HG03457 (cell line): ENCODE results near the gene ERC2.

ENCODE experiments used
- ATAC-seq: cut with Tn5 transposase; IDR thresholded peaks from one replicate; pipeline ENCODE4 v1.9.1; 2021; ENCODE audit warnings: moderate number of reproducible peaks; ENCODE audit not compliant: unreplicated experiment

The ERC2 gene

DNA sequence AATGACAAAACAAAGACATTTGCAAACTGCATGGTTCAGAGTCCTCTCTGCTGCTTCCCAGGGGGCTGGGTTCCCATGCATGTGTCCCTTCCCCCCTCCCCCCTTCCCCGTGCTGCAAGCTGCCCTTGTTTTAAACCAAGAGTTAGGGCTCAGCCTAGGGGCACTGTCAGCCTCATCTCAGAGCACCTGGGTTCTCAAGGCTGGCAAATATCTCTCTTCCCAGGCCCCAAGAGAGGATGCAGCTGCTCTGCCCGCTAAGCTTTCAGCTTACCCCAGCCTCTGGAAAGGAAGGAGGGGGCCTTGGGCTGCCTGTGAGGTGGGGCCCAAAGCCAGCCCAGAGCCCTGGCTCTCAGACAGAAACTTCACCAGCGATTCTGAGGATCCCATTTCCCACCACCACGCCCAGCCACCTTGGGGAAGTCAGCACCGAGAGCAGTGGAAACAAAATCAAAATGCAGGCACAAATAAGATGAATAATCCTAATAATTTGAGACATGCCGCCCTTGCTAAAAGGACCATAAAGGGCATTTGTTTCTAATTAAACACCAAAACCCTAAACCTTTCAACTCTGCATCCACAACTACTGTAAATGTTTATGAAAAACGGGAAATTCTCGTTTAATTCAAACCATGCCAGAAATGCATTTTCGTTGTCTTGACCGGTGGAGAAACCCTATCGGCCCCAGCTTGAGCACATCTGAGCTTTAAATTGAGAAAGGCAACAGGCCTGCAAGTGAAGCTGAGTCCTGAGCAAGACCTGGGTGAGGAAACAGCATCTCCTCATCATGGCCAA, 913.4 kb downstream of the ERC2 start:
- ATAC-seq, result no peak

DNA sequence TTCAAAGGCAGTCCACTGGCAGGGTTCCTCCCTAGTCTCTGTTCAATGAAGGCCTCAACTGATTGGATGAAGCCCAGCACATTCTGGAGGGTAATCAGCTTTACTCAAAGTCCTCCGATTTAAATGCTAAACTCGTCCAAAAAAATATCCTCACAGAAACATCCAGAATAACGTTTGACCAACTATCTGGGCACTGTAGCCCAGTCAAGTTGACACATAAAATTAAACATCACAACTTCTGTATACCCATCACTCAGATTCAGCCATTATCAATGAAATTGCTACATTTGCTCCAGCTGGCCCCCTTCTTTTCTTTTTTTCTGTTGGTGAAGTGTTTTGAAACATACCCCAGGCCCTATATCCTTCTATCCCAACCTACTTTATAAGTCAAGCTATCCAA, 916.6 kb downstream of the ERC2 start:
- no peak for ATAC-seq

DNA sequence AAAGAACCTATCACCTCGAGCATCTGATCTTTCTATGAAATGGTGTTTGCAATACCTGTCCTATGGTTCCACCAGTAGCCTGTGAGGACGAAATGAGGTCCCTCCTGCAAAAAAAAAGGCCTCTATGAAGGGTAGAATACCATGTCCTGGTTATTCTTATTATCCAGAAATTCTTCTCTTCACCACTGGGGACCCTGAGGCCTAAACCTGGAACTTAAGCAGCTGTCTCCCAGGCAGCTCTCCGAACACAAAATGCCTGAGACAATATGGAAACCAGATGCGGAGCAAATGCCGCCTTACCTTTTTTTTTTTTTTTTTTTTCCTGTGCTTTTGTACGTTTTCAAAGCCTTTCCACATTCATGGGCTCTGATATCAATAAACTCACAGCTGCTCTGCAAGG, 919.1 kb downstream of the ERC2 start:
- ATAC-seq, result no peak

DNA sequence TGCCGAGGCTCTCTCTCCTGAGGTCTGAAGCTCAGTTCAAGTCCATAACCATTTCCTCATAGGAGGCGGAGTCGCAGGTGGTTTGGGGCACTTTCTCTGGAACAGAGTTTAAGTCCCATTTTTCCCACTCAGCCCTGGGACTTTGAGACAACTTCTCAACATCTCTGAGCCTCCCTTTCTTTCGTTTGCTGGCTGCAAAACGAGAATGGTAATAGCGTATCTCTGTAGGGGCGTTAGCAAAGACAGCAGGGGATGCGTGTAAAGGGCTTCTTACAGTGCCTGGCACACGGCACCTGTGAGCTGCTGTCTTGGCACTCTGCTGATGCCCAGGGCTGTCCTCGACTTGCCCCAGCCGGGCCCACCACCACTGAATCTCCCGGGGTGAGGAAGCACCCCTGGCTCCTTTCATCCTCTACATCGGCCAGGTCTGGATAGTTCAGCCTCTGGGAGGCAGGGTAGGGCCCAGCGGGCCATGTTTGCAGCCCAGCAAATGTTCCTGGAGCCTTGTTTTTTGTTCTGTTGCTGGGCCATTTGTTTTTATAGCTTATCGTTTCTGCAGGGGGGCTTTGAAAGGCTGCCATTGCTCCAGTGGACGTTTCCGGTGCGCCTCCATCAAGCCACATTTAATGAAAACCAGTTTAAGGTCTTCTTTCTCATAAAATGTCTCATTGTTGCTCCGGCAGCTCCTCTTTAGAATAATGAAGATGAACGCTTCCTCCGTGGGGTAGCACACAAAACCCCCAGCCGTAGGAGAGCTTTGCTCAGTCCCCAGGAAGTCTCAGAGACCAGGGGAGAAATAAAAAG, 921.2 kb downstream of the ERC2 start:
- ATAC-seq, result no peak

DNA sequence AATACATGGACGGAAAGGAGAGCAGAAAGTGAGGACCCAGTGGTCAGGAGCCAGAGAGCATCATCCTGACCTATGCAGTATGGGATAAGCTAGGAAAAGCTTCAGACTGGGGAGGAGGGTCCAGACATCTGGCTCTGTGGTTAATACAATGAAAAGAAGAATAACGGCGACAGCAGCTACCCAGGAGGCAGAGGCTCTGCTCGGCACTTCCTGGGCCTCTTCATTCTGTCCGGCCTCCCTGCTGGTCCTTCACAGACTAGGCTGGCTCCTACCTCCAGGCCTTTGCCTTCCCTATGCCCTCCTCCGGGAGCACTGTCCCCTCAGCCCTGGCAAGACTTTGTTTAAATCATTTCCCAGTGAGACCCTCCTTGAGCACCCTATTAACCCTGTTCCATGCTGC, 922.3 kb downstream of the ERC2 start:
- no peak for ATAC-seq

DNA sequence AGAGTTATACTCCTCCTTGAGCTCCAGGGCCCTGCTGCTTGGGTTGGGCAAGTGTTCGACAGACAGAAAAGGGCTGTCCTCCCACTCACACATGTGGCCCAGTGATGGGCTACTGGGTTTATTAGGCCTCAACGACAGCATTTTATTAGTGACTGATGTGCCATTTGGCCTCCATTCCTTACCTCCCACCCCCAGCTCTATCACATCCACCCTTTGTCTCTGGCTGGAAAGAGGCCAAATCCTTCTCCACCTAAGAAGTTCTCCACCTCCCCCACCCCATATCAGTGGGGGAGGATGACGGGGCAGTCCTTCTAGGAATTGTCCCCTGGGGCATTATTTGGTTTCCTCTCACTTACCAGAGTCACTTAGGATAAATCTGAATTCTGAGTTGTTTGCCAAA, 924.0 kb downstream of the ERC2 start:
- no peak for ATAC-seq

DNA sequence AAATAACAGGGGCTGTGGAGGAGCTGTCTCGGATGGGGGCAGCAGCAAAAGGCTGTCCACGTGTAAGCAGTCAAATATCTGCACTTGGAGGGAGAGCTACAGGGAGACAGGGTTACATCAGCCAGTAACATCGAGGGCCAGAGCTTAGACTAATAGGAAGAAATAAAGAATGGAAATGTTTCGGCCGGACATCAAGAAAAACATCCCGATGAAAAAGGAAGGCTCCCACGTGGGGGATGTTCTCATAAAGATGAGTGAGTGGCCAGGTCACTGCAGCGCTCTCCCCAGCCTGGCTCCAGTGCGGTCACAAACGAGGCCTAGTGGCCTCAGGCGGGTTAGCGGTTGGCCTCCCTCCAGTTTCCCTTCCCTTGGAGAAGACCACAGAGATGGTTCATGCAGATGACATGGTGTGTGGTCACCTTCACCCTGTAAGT, 925.1 kb downstream of the ERC2 start:
- ATAC-seq, result no peak

DNA sequence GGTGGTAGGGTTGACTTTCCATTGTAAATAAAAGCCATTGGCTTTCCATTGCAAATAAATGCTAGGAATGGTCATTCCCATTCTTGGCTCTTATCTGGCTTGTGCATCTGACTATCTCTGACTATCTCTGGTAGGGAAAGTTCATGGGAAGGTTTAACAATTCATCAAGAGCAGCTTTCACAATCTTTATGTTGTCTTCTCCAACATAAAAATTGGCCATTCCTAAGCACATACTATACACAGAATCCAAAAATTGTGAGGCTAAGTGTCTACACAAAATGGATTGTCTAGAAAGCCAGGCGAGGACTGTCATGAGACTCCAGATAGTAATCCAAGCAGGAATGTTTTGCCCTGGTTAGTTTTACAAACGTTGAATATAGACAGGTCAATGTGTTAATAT, 926.8 kb downstream of the ERC2 start:
- no peak for ATAC-seq

DNA sequence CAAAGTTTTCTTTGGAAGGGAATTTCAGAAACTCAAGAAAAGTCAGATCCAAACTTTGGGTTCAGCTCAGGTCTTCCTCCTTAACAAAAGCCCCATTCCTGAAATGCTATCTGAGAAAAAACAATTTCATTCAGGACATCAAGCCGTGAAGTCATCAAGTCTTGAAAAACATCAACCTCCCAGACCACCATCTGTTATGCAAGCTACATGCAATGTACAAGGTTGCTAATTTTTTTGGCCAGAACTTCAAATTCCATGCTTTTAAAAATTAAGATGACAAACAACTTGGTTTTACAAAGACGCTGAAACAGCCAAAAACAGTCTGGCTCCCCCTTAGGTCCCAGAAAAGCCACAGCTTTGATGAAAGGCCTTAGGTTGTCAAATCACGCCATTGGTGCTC, 927.3 kb downstream of the ERC2 start:
- no peak for ATAC-seq

DNA sequence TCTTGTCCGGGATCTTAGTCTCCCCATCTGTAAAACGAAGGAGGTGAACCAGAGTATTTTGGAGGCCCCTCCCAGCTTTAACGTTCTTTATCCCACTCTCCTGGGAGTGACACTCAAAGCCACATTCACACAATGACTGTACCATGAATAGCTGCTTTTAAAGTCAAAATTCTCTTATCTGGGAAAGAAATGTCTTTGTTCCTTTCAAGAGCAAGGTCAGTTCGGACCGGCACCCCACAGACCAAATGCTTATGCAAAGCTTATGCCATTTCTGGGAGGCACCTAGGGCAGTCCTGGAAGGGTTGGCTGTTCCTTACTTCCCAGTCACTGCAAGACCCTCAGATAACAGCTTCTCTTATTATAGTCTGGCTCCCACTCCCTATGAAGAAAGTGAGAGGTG, 927.7 kb downstream of the ERC2 start:
- no peak for ATAC-seq

DNA sequence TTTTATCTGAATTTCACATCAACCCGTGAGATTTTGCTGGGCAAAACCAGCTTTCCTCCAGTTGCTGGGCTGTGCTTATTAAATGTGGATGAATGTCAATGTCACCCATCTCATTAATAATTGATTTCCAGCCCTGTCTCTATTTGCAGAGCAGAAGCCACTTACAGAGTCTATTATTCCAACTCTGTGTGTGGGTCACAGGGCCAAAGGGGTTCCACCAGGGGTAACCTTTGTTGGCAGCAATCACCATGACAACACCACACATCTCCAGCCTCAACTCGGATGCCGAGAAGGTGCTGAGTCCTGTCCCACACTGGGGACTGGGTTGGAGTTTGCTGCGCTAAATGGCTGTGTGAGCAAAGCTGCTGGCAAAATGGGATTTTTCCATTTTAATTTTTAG, 930.1 kb downstream of the ERC2 start:
- no peak for ATAC-seq

DNA sequence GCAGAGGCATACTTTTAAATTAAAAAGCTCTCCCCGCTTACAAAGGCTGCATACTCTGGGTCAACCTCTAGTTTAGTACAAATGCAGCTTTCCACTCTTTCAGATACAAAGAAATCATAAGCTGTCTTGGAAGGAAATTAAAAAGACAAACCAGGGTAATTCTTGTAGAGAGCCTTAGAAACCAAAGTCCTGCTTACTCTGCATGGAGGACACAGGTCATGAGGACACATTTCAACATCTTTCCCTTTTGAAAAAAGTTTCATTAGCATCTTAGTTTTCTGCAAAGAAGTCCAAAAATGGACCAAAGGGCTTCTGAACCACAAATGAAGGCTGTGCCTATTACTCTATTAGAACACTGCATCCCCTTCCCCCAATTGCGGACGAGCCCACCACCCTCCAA, 930.7 kb downstream of the ERC2 start:
- no peak for ATAC-seq

DNA sequence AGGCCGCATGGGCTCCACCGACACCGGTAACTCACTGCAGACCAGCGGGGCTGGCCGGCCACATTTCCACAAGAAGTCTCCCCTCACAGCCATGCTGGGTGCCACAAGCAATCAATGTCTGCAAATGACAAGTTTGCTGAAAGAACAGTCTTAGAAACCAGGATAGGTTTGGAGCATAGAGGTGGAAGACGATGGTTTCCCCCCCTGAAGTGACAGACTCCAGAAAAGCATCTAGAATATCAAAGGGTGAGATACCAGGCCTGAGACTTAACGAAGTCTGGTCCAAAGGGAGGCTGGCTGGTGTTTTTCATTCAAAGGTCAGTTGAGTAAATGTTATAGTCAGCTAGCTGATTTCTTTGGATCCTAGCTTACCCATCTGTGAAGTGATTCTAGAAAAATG, 931.1 kb downstream of the ERC2 start:
- no peak for ATAC-seq

DNA sequence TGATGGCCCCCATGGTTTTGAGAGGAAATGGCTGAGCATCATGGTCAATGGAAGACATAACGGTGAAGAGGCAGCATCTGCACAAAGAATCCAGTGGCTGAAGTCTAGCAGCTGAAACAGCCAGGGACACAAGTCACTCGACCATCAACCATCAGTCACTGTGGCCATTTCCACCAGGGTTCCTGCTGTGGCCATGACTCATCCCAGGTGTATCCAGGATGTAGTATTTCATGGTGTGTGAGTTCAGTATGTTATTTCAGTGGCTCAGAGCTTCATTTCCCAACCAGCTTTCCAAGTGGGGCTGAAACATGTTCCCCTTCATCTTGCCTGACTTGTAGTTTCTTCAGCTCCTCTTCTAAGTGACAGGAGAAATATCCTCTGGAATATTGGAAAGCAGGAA, 933.4 kb downstream of the ERC2 start:
- ATAC-seq, result no peak

DNA sequence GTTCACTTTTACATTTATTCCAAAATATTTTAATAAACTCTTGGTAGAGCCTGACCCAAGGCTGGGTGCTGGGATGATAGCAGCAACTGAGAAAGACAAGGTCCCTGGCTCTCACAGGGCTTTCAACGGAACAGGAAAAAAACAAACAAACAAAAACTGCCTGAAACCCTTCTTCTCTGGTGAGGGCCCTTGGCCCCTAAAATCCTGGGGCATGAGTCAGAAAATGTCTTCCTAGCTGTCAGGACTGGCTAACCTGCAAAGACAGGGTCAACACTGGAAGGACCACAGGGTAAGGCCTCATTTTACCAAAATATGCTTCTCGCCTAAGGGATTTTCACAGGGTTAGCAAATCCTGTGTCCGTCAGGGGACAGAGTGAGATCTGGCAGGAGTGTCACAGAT, 935.5 kb downstream of the ERC2 start:
- ATAC-seq, result no peak

DNA sequence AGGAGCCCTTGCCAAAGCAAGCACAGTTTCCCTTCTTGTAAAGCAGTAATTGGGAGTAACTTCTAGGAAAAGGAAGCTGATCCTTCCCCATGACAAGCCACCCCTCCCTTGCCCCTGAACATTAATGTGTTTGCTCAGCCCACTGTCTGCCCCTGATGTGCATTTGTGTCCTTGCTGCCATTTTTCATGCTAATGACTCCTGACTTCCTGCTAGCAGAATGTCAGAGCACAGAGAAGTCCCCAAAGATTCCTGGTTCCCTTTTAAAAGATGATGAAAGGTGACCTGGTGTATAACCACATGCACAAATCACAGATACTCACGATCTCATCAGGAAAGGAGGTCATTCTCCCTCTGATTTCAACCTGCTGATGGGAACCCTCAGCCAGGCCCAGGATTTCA, 936.9 kb downstream of the ERC2 start:
- no peak for ATAC-seq

DNA sequence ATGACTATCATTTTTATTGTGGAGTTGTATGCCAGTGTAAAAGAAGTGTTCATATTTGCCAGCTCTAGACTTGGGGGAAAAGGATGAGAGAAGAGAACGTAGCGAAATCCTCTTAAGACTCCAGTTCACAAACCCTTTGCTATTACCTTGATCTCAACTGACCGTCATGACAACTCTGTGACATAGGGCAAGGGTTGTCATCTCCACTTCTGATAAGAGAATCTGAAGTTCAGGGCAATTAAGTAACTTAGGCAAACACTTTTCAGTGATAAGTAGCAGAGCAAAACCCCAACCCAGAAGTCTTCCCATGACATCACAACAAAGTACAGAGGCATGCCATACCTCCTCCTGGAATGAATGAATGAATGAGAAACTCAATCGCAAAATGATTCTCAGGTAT, 940.9 kb downstream of the ERC2 start:
- no peak for ATAC-seq

DNA sequence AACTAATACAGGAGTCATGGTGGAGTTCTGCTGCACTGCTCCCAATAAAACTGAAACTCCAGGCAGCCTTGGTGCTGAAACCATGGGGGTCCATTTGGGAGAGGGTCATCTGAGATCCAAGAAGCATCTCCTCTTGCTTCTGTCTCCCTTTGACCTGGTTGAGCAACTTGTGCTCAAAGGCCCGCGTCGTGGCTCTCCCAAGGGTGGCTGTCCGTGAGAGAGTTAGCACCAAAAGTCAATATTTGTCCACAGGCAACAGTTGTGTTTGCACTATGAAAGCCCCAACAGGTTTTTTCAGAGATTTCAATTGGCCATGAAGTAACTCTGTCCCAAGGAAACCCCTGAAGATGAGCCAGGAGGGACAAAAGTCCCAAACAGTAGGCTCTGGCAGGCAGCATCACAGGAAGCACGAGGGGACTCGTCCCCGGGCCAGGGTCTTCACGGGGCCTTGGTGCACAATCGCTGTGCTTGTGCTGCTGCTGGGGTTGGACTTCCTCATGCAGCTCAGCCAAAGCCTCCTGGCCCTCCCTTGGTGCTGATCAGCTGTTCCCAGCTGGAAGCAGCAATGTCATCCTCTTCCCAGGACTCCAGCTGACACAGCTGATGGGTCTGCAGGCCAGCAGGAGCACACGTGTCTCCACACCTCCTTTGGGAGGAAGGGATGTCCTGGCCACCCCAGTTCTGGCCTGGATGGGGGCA, 941.8 kb downstream of the ERC2 start:
- no peak for ATAC-seq

DNA sequence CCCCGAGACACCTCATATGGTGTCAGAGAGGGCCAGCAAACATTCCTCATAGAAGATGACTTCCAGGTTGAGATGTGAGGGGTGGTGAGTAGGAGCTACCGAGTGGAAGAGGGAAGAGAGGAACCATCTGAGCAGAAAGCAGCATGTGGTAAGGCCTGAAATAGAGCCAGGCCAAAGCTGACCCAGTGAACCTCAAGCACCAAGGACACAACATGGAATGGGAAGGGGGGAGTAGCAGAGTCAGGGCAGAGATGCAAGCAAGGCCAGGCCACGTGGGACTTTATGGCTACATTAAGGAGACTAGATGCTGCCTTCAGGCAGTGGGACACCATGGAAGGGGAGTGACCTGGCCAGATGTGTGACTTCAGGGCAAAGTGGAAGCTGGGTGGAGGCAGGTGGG, 942.8 kb downstream of the ERC2 start:
- ATAC-seq, result no peak

DNA sequence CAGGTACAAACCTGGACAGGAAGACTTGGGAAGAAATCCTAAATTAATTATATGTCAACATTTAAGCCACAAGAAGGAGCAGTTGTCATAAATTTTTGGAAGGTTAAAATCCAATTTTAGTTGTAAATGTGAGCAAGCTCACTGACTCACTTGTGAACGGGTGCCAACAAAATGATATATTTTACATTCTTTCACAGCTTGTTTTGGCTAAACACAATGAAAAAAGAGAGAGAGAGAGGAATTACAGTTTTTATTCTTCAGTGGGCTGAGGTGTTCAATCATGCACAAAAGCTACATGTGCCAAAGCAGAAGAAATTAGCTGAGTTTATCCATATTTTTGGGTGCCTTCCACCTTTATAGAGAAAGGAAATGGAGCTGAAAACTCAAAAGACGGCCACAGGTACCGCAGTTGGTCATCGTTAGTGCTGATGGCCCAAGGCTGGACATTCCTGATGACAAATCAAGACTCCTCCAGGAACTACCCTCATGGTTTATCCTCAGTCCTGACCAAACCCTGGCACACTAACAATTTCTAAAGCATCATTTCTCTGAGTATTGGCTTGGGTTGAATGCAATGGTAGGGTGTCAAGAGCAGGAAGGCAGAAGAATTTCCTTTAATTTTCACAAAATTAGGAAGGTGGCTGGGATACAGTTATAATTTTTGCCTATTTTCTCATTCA, 943.6 kb downstream of the ERC2 start:
- ATAC-seq, result no peak

DNA sequence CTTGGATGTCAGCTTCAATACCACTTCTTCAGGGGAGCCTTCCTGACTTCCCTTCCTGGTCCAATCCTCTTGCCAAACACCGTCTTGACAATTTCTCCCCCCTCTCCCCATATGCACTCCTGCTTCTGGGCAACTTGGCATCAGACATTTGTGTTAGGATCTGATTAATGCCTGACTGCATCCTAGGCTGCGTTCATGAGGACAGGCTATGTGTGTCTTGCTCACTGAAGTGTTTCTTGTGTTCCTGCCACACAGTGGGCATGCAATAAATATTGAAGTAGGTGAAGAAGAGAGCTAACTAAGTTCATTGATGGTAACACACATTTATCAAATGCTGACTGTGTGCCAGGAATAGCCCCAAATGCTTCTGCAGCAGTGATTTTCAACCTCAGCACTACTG, 944.8 kb downstream of the ERC2 start:
- no peak for ATAC-seq
